ENCODE results near the gene CCDC183.

- TF ChIP-seq CTCF (IDR thresholded peaks at IDR 0.05) = no peak
- TF ChIP-seq POLR2A (IDR thresholded peaks at IDR 0.05) = no peak
These were observed 10.6 kb downstream of the CCDC183 start for GRCh38 chr9:136806631-136807201.
